H1 (cell line): Measurements from ENCODE around the gene MYO15A. TPM values are rescaled to one million over a fixed set of nuclear protein-coding genes. Genes with fewer than 3 reads are reported as not detected.
A peak's percentile ranks its signal among the peaks of the same experiment; 100 is the strongest.

Experiments
- CREB1 ChIP-seq: IDR thresholded peaks from 2 replicates; pipeline ENCODE4 v1.6.1; 2012; ENCODE audit warnings: inconsistent platforms
- HDAC6 ChIP-seq: IDR thresholded peaks from one replicate; pipeline ENCODE4 v1.7.1; 2012; ENCODE audit warnings: low read depth, mild to moderate bottlenecking, inconsistent platforms, low read length, moderate library complexity
- JUN ChIP-seq: IDR thresholded peaks from 2 replicates; pipeline ENCODE4 v1.6.1; 2011; ENCODE audit warnings: low read depth, mild to moderate bottlenecking, improper control_type of control experiment, low read length
- JUND ChIP-seq: IDR thresholded peaks from 2 replicates; pipeline ENCODE4 v1.6.1; 2011; ENCODE audit warnings: mild to moderate bottlenecking, improper control_type of control experiment, low read length
- KDM1A ChIP-seq: fragments of 200-600, 300-600 bp; sonication (generic); IDR thresholded peaks from 2 replicates; pipeline ENCODE4 v1.7.1; 2016; ENCODE audit warnings: mild to moderate bottlenecking, low read length, borderline replicate concordance
- KDM4A ChIP-seq: IDR thresholded peaks from one replicate; pipeline ENCODE4 v1.7.1; 2012; ENCODE audit warnings: low read depth, mild to moderate bottlenecking, moderate library complexity, low read length, inconsistent platforms; ENCODE audit not compliant: severe bottlenecking
- KDM5A ChIP-seq: fragments of 200-600 bp; IDR thresholded peaks from 2 replicates; pipeline ENCODE4 v1.7.1; 2012; ENCODE audit warnings: mild to moderate bottlenecking, low read length, inconsistent platforms, mixed read lengths
- MAX ChIP-seq: IDR thresholded peaks from 2 replicates; pipeline ENCODE4 v1.6.1; 2012; ENCODE audit warnings: inconsistent platforms
- NANOG ChIP-seq: IDR thresholded peaks from 2 replicates; pipeline ENCODE4 v1.6.1; 2011; ENCODE audit warnings: low read length, low read depth, mild to moderate bottlenecking, inconsistent platforms; ENCODE audit not compliant: insufficient read depth, poor library complexity, severe bottlenecking
- PHF8 ChIP-seq: fragments of 200-600 bp; sonication (generic); conservative IDR thresholded peaks from 2 replicates; pipeline ENCODE4 v1.7.1; 2012; ENCODE audit warnings: low read depth, mild to moderate bottlenecking, inconsistent platforms, low read length, moderate library complexity
- POLR2A ChIP-seq, 2 experiments: IDR thresholded peaks; 1 replicate in 1 of 2; 2 replicates in 1 of 2; pipeline ENCODE4 v1.6.1; 2011; ENCODE audit warnings: low read depth in 2 of 2, low read length in 2 of 2, mild to moderate bottlenecking in 2 of 2; ENCODE audit errors: control extremely low read depth in 1 of 2
- POLR2AphosphoS5 ChIP-seq: IDR thresholded peaks from 2 replicates; pipeline ENCODE4 v1.6.1; 2011; ENCODE audit warnings: low read depth, low read length
- RAD21 ChIP-seq, 2 experiments: IDR thresholded peaks in 1 of 2; conservative IDR thresholded peaks in 1 of 2; 2 replicates each; pipeline ENCODE4 v1.6.1; 2011; ENCODE audit warnings: low read depth in 2 of 2, low read length in 2 of 2, improper control_type of control experiment in 1 of 2, inconsistent platforms in 1 of 2, mild to moderate bottlenecking in 1 of 2, moderate library complexity in 1 of 2
- RXRA ChIP-seq: IDR thresholded peaks from 2 replicates; pipeline ENCODE4 v1.6.1; 2011; ENCODE audit warnings: low read depth, mild to moderate bottlenecking, low read length, moderate library complexity; ENCODE audit not compliant: insufficient read depth
- SAP30 ChIP-seq: fragments of 300-600 bp; sonication (generic); IDR thresholded peaks from 2 replicates; pipeline ENCODE4 v1.7.1; 2012; ENCODE audit warnings: low read length, moderate library complexity, mild to moderate bottlenecking, inconsistent platforms; ENCODE audit not compliant: insufficient read depth, insufficient replicate concordance
- SIN3A ChIP-seq, 2 experiments: IDR thresholded peaks in 1 of 2; conservative IDR thresholded peaks in 1 of 2; 2 replicates each; pipeline ENCODE4 v1.6.1; 2011 to 2012; ENCODE audit warnings: low read length in 2 of 2, improper control_type of control experiment in 1 of 2, low read depth in 1 of 2, mild to moderate bottlenecking in 1 of 2
- SIX5 ChIP-seq: IDR thresholded peaks from 2 replicates; pipeline ENCODE4 v1.6.1; 2011; ENCODE audit warnings: mild to moderate bottlenecking, low read depth, low read length
- SP1 ChIP-seq: IDR thresholded peaks from 2 replicates; pipeline ENCODE4 v1.6.1; 2011; ENCODE audit warnings: low read depth, low read length
- SRF ChIP-seq: IDR thresholded peaks from 2 replicates; pipeline ENCODE4 v1.6.1; 2011; ENCODE audit warnings: mild to moderate bottlenecking, low read depth, low read length, moderate library complexity
- TAF7 ChIP-seq: optimal IDR thresholded peaks from 2 replicates; pipeline ENCODE3; 2011; ENCODE audit warnings: low read depth, mild to moderate bottlenecking, inconsistent platforms, low read length, moderate library complexity, borderline replicate concordance
- YY1 ChIP-seq: IDR thresholded peaks from 2 replicates; pipeline ENCODE4 v1.6.1; 2011; ENCODE audit warnings: low read depth, mild to moderate bottlenecking, low read length
- polyA plus RNA-seq, 7 experiments: library from polyadenylated mRNA; depleted of rRNA in 3 of 7; stranded (reverse) in 5 of 7; unstranded in 2 of 7; fragments of >200 nt in 5 of 7; fragments of 200-250 nt in 2 of 7; gene quantifications; 1 replicate in 5 of 7; 2 replicates in 1 of 7; 4 replicates in 1 of 7; pipeline versions ENCODE4 v1.2.1 to v1.2.3, GENCODE V29; 2011 to 2013; ENCODE audit warnings: missing spikeins in 2 of 7, mixed read lengths in 2 of 7
- total RNA-seq: library from RNA; stranded (reverse); fragmentation: NEBNext Ultra II Directional; extraction: Animal tissue kit (Norgen Biotek cat#: 25700); gene quantifications from 2 replicates; pipeline ENCODE4 v1.2.1, GENCODE V29; 2021
- TF ChIP-seq, protein P1 (sequence below): IDR thresholded peaks from 2 replicates; pipeline ENCODE4 v1.6.1; 2012; ENCODE audit warnings: inconsistent platforms

MYO15A gene
- total and polyA plus RNA-seq, 2 of the 8 experiments (the other 6 are each of a cell fraction or from before 2014, with no cell fraction given): 1.6 to 4.2 TPM

DNA sequence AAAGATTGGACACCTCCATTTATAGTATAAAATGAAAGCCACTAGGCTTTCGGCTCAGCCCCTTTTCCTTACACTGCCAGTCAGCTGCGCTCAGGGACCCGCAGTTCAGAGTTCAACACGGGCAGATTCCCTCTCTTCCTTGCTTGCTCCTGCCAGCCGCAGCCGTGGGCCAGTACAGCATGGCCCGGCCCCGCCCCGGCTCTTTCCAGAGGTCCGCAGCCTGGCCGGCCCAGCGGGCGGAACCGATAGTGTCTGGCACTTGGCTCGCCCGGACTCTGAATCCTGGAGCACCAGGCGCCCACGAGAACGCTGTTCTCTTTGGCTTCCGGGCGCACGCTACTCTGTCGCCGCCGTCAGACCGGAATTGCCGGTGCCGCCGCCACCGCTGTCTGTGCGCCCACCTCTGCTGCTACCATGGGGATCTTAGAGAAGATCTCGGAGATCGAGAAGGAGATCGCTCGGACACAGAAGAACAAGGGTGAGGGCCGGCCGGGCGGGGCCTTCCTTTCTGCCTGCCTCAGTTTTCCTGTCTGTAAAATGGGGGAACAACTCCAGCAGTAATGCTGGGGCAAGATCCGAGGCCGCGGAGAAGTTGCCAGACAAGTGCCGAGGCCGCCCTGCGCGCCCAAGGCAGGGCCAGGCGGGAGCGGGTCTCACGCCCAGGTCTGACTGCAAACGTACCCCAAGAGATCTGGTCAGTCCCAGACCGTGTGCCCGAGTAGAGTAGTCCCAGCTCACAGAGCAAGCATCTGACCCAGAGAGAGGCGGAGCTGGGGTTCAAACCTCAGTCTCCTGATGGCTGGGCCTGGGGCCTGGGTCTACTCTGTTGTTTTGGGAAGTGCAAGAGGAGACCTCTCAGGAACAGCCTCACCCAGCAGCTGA lies 20.7 kb upstream of the MYO15A start, which contains the start of gene DRG2 (continued):
- TF ChIP-seq PHF8: peak; percentile 87
- peak in 1 of 2 experiments; percentile 48; a peak in 2 of 3 replicates for TF ChIP-seq POLR2A (IDR thresholded peaks at IDR 0.05; ENCODE audit: control extremely low read depth in 1 of 2, low read depth in 2 of 2, low read length in 2 of 2)
- peak; percentile 77 for TF ChIP-seq POLR2AphosphoS5
- TF ChIP-seq RXRA: no peak
- no peak for TF ChIP-seq HDAC6
- TF ChIP-seq CREB1: peak; percentile 75
- TF ChIP-seq SP1: peak; percentile 81; the same call in 1 of the 2 replicates
- no peak for TF ChIP-seq NANOG
- peak; percentile 87 for TF ChIP-seq KDM4A
- peak; percentile 81 for TF ChIP-seq YY1
- TF ChIP-seq JUN: 0 out of 2 replicates have a peak, but pooled peaks have one; percentile 64
- TF ChIP-seq KDM1A: peak; percentile 99
- TF ChIP-seq SIX5: peak; percentile 9; the same call in 1 of the 2 replicates
- 0 out of 2 replicates have a peak, but pooled peaks have one; percentile 64 for TF ChIP-seq JUND
- peak; percentile 65 for TF ChIP-seq KDM5A
- peak; percentile 81 for TF ChIP-seq TAF7
- TF ChIP-seq SAP30: peak; percentile 59
- TF ChIP-seq SRF: peak; percentile 68
- TF ChIP-seq MAX: peak; percentile 89
- peak in 1 of 2 experiments; percentile 13; a peak in 1 of 4 replicates for TF ChIP-seq RAD21 (IDR thresholded peaks at IDR 0.05 in 1 of 2, conservative IDR thresholded peaks at IDR 0.05 in 1 of 2; ENCODE audit: low read depth in 2 of 2, low read length in 2 of 2)
- TF ChIP-seq, protein P1, sequence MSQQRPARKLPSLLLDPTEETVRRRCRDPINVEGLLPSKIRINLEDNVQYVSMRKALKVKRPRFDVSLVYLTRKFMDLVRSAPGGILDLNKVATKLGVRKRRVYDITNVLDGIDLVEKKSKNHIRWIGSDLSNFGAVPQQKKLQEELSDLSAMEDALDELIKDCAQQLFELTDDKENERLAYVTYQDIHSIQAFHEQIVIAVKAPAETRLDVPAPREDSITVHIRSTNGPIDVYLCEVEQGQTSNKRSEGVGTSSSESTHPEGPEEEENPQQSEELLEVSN: peak; percentile 75
- peak; percentile 78 to 95; a peak in 3 of 4 replicates for TF ChIP-seq SIN3A (conservative IDR thresholded peaks at IDR 0.05 in 1 of 2, IDR thresholded peaks at IDR 0.05 in 1 of 2; ENCODE audit: low read depth in 1 of 2, low read length in 2 of 2)
